Mesodermal cell (in vitro differentiated cells): ENCODE measurements around the gene HOXA1.

Experiments
- H3K27ac ChIP-seq: 2 replicates; pipeline ENCODE4 v1.7.0; 2013; ENCODE audit warnings: mild to moderate bottlenecking, low read depth, low read length, moderate library complexity; ENCODE audit not compliant: severe bottlenecking
- H3K36me3 ChIP-seq: 2 replicates; pipeline ENCODE4 v1.7.1; 2013; ENCODE audit warnings: mild to moderate bottlenecking, low read length, moderate library complexity; ENCODE audit not compliant: control insufficient read depth, insufficient read depth
- H3K4me1 ChIP-seq: one replicate; pipeline ENCODE4 v1.7.1; 2013; ENCODE audit warnings: mild to moderate bottlenecking, low read length; ENCODE audit not compliant: insufficient read depth, control insufficient read depth, poor library complexity, severe bottlenecking
- H3K4me3 ChIP-seq: 2 replicates; pipeline ENCODE4 v1.7.0; 2013; ENCODE audit warnings: low read length, control low read depth, mild to moderate bottlenecking; ENCODE audit not compliant: insufficient read depth, poor library complexity, severe bottlenecking; ENCODE audit errors: extremely low read depth
- H3K9me3 ChIP-seq: 2 replicates; pipeline ENCODE4 v1.7.1; 2013; ENCODE audit warnings: mild to moderate bottlenecking, low read length, moderate library complexity; ENCODE audit not compliant: control insufficient read depth
- WGBS, 2 experiments: methylation state at CpG; one replicate each; pipeline ENCODE4 v1.1.5; 2013; ENCODE audit warnings: missing lambda C conversion rate in 2 of 2; ENCODE audit not compliant: insufficient coverage in 2 of 2; 5-methylcytosine and 5-hydroxymethylcytosine counted together

Gene HOXA1

DNA sequence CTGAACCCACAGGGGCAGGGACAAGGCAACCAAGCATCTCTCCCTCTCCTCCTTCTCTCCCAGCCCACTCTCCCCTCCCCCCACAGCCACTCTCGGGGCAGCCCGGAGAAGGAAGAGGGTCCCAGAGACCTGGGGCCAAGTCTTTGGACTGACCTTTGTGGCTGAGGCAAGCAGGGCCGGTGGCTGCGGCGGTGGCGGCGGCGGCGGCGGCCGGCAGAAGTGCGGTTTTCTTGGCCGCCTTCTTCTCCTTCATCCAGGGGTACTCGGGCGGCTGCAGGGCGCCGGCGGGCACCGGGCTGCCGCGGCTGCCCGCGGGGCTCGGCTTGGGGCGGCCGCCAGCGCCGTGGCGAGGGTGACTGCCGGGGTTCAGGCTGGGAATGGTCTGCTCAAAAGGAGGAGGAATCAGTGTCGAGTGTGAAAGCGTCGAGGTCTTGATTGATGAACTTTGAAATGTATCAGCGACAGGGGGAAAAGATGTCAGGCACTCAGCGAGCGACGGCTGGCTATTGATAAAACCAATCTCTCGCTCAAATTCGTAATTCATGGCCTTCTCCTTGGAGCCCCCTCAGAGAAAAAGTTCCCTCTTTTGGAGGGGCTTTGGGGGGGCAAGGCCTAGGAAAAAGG is 6.3 kb upstream of the HOXA1 start:
- no peaks in the 10 kb centered on the region for H3K36me3 ChIP-seq
- peaks cover 11% of the 10 kb centered on the region for H3K4me1 ChIP-seq
- no peaks in the 10 kb centered on the region for H3K9me3 ChIP-seq
- peak overlapping the region; percentile 33 for H3K4me3 ChIP-seq
- peak overlapping the region; percentile 80 for H3K27ac ChIP-seq
- WGBS, 2 experiments = 0 to 1% methylated on average over 13 to 16 of the region's 39 CpGs

DNA sequence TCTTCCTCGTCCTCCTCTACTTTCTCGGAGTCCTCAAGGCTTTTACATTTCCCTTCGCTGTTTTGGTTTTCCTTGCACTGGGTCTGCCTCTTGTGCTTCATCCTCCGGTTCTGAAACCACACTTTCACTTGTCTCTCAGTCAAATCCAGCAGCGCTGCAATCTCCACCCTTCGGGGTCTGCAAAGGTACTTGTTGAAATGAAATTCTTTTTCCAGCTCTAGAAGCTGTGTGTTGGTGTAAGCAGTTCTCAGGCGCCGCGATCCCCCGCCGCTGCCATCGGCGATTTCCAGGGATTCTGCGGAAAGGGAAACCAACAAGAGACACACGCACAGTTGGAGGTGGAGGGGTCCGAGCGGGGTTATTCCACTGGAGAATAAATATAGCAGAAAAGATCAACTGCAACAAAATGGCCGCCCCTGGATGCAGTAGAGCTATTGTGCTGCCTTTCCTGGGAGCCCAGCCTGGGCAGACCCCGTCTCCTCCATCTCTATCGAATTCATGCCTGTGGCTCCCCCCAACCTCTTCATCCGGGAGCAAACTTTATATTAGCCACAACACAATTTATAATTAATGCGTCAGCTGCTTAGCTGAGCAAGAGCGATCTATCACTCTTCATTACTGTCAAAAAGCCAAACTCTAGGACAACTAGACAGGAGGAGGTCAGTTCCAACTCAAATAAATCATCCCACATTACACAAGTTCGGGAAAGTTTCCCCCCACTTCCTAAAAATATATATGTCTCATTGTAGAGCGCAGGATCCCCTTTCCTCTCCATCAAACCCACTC is 5.6 kb upstream of the HOXA1 start:
- H3K27ac ChIP-seq = peak overlapping the region; percentile 80

DNA sequence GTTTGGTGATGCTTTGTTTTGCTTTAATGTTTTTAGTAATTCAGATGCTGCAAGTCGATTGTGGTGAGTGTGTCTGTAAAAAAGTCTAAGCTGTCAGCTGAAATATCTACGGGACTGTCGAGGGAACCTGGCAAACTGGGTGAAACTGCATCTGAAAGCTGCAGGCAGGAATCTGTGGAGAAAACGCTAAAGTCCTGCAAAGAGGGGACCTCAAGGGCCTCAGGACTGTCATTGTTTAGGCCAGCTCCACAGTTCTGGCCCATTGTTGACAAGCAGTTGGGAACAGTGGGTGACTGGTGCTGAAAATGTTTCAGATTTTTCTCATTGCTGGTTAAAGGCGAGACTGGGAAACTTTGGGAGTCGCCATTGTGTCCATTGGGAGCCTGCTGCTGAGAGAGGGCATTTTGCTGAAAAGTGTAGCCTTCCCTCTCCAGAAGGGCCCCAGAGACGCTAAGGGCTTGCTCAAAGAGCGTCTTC is 4.9 kb upstream of the HOXA1 start:
- H3K9me3 ChIP-seq = no peaks in the 10 kb centered on the region
- H3K36me3 ChIP-seq = no peaks in the 10 kb centered on the region
- 8 to 9% methylated on average over 7 to 8 of the region's 8 CpGs for WGBS, 2 experiments
- H3K4me3 ChIP-seq = peak overlapping the region; percentile 33
- peak overlapping the region; percentile 80 for H3K27ac ChIP-seq
- peaks cover 11% of the 10 kb centered on the region for H3K4me1 ChIP-seq

More for the DNA sequence above, 5.6 kb upstream of the HOXA1 start:
- Histone ChIP-seq H3K4me1 (peaks cover 11% of the 10 kb centered on the region), H3K36me3 (no peaks in the 10 kb centered on the region), H3K9me3 (no peaks in the 10 kb centered on the region), H3K4me3 (peak overlapping the region; percentile 33)
- WGBS, 2 experiments = 12 to 13% methylated on average over 21 to 22 of the region's 25 CpGs

DNA sequence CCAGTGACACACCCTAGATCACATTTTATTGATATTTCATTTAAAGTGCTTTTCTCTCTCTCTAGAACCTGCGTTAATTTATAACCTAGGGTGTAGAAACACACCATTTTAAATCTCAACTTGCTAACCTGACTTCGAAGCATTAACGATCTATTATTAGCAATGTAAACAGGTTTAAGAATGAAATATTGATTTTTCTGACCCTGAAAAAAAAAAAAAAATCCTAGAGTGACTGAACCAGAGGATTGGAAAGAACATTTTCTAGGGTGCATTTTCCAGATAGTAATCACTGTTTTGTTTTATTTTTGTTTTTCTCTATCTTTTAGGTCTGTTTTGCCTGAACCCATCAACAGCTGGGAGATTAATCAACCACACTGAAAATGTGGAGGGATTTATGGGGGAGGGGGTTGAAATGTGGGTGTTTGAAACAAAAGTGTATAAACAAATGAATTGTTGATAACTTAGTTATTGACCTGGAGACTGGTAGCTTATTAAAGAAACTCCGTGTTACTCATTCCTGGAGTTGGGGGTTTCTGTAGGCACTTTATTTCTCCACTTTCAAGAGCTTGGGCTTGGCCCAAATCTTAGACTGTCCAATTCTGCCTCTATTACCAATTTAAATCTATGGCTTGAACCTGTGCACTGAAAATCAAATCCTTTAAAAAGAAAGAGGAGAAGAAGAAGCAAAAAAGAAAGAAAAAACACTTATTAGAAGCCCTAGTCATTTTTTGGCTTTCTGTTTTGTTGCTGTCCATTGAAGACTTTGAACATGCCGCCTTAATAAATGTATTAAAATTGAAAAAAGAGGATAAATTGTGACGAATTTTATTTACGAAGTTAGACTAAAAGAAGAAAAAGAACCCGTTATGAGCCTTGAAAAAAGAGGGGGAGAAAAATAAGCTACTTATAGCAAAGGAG is 3.9 kb upstream of the HOXA1 start:
- 43 to 73% methylated on average over 4 of the region's 8 CpGs for WGBS, 2 experiments
- Histone ChIP-seq H3K27ac (peak overlapping the region; percentile 71), H3K4me3 (peak overlapping the region; percentile 67), H3K4me1 (peaks cover 12% of the 10 kb centered on the region), H3K36me3 (no peaks in the 10 kb centered on the region), H3K9me3 (no peaks in the 10 kb centered on the region)

DNA sequence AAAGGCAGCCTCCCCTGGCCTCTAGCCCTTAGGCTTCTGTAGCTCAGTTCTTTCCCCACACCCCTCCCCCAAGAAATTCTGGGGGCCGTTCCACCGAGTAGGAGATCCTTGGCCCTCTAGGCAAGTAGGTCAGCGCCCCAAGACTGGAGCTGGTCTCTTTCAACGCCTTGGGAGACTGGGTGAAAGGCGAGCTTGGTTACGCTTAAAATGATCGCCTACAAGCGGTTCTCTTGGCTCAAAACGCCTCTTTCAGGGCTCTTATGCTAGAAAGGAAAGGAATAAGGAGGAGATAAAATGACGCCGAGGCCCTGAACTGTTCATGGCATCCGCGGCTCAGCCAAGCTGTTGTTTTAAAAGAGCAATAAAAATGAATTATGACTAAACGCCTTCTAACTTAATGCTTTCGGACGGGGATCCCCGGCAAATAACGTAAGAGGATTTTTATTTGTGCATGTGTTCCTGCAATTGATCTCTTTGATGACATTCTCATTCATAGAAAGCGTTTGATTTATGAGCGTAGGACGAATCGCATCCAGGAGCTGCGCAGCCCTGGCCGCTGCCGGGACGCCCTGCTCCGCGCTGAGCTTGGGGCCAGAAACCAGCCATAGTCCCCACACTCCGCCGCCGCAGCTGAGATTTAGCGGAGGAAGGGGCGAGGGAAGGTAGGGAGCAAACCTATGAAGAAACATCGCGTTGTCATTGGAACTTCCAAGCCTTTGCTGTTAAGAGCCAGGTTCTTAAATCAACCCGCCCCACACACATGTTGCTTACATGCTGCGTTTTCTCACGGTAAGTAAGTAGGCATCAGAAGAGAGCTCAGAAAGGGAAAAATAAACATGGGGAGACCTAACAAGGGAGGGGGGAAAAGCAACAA is 3.0 kb upstream of the HOXA1 start:
- Histone ChIP-seq H3K9me3 (no peaks in the 10 kb centered on the region), H3K27ac (peak overlapping the region; percentile 71), H3K4me1 (peaks cover 17% of the 10 kb centered on the region), H3K4me3 (peak overlapping the region; percentile 67), H3K36me3 (no peaks in the 10 kb centered on the region)
- 6% methylated on average over 13 to 32 of the region's 38 CpGs for WGBS, 2 experiments

DNA sequence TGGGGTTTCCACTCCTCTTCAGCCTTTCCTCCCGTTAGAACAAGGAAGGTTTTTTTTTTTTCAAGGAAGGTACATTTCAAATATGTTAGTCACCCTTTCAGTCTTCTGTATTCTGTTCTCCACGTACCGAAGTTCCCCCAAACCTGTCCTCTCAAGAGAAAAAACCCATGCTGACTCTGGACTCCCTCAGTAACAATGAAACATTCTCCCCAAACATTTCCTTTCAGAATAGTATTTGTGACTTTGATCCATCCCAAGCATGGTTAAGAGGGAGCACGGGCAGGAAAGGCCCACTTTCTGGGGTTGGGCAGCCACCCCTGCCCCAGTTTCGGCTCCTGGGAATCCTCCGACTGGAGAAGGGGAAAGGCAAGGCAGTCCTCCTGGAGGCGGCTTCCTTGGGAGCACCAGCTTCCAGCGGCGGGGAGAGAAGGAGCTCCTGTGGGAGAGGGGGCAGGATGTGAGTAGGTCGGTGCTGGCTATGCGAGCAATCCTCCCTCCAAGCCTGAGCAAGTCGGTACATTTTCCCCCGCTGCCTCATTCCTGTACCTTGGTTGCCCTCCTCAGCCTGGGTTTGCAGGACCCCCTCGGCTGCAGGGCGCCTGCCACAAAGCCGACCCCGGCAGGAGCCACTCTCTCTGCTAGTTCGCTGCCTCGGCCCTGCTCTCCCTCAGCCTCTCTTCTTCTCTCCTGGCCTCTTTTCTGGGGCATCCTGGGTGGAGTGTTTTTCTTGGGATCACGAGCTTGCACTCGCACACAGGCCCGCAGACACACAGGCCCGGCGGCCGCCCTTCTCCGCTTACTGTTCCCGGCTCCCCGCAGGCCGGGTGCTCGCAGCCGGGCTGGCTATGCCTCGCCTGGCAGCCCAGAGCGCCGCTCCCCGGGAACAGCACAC is 2.1 kb upstream of the HOXA1 start:
- peak overlapping the region; percentile 67 for H3K4me3 ChIP-seq
- H3K27ac ChIP-seq = peak overlapping the region; percentile 71

DNA sequence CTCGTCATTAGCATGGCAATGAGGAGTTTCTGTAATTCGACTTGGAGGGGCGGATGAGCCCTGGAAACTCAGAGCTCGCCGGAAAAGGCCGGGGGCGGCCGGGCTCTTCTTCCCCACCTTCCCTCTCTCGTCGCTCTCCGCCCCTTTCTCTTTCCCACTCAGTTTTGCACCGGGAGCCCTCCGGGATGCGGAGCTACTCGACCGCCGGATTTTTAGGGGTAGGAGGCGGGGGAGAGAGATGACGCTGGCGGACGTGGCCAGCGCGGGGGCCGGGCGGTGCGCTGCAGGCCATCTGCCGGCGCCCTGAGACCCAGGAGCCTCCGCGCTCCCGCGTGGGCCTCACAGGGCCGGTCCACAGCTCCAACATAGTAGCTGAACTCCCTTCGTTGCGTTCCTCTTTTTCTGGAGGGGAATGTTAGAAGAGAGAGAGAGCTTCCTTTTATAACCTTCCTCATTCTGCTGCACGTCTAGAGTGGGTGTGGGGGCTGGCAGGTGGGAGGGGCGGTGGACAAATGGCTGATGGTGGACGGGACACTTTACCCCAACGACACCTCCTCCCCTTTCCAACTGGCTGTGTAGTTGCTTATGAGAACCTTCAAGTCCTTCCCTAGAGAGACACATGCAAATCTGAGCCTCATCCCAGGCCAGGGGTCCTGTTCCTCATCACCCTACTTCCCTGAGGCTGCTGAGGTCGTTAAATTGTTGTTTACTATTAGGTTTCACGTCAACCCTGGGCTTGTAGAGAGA is 1.1 kb upstream of the HOXA1 start:
- Histone ChIP-seq H3K36me3 (no peaks in the 10 kb centered on the region), H3K4me1 (peaks cover 33% of the 10 kb centered on the region), H3K27ac (peak overlapping the region; percentile 80), H3K4me3 (peak overlapping the region; percentile 67), H3K9me3 (no peaks in the 10 kb centered on the region)
- 0 to 1% methylated on average over 17 to 21 of the region's 41 CpGs for WGBS, 2 experiments

More for the DNA sequence above, 2.1 kb upstream of the HOXA1 start:
- Histone ChIP-seq H3K4me1 (peaks cover 24% of the 10 kb centered on the region), H3K9me3 (no peaks in the 10 kb centered on the region), H3K36me3 (no peaks in the 10 kb centered on the region)
- WGBS, 2 experiments = 1% methylated on average over 24 to 26 of the region's 35 CpGs

DNA sequence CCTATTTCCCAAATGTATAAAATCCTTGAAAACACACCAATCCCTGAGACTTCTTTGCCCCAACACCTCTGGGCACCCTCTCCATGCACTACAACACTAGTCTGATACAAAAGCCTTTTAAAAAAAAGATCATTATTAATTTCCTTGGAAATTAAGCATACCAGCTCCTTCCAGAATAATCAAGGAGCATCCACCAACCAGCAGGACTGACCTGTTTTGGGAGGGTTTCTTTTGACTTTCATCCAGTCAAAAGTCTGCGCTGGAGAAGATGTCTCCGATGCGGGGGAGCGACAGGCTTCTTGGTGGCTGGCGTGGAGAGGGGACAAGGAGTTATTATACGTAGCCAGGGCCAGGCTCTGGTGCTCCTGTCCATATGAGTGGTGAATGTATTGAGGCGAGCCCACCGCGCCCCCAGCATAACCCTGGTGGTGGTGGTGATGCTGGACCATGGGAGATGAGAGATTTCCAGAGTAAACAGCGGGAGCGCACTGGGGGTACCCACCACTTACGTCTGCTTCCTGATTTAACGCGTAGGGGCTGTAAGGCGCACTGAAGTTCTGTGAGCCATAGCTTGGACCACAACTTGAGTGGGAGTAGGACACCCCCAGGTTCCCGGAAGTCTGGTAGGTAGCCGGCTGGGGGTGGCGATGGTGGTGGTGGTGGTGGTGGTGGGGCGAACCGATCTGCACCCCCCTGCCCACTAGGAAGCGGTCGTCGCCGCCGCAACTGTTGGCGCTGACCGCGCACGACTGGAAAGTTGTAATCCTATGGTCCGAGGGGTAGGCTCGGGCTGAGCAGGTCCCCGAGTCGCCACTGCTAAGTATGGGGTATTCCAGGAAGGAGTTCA is 527 bp downstream of the HOXA1 start:
- no peak overlapping the region for H3K27ac ChIP-seq
- peaks cover 41% of the 10 kb centered on the region for H3K4me1 ChIP-seq
- WGBS, 2 experiments = 5 to 8% methylated on average over 13 to 21 of the region's 33 CpGs
- no peaks in the 10 kb centered on the region for H3K9me3 ChIP-seq
- peak overlapping the region; percentile 67 for H3K4me3 ChIP-seq
- no peaks in the 10 kb centered on the region for H3K36me3 ChIP-seq
